Measurements from ENCODE around the gene UMAD1.

Gene UMAD1

DNA sequence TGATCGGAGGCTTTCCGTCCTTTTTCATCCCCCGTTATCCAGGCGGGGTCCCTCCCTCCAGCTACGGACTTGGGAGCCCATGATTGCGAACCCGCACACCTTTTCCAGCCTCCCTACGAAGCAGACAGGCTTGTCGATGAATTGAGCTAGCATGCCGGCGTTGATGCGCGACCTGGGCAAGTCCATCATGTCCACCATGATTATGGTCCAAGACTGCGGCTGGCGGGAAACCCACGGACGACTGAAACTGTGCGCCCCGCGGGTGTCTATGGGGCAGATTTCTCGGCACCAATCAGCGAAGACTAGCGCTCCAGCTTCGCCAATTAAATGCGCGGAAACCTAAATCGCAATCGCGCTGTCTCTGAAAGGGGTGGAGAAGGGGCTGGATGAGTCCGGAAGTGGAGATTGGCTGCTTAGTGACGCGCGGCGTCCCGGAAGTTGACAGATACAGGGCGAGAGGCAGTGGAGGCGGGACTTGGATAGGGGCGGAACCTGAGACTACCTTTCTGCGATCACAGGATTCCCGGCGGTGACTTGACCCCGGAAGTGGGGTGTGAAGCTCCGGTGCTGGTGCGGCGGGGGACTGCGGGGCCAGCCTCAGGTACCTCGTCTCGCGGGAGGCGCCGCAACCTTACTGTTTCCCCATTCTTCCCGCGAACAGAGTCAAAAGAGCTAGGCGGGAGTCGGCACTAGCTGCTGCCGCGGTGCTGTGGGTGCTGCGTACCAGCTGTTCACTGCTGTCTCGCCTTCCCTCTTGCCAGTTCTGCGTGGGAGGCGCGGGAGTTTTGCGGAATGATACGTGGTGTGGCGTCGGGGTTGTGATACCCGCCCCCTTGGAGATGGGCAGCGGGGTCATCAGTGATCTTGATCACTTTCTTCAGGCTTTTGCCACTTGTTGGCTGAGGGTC is at the start of gene UMAD1:
UMAD1 (plus strand) TSS at position 532 of the 908 bp plus-strand sequence. CDS start 32,620 bp downstream, outside the sequence.
- DNase-seq, result peak; percentile 99

DNA sequence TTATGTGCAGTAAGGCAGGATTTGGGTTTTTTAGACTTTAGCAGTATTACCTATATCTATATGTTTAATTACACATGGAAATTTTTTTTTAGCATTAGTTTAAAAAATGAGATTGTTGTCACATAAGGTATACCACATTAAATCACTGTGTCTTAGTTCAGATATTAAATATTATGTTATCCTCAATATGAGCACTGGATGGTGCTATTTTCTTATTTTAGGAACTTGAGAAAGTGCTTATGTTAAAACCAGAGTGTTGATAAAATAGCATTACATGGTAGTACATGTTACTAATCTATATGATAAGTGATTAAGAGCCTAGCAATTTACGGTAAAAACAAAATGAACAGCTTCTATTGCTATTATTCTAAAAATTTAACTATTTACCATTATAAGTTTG is 45.1 kb upstream of the UMAD1 start:
- DNase-seq, result no peak

DNA sequence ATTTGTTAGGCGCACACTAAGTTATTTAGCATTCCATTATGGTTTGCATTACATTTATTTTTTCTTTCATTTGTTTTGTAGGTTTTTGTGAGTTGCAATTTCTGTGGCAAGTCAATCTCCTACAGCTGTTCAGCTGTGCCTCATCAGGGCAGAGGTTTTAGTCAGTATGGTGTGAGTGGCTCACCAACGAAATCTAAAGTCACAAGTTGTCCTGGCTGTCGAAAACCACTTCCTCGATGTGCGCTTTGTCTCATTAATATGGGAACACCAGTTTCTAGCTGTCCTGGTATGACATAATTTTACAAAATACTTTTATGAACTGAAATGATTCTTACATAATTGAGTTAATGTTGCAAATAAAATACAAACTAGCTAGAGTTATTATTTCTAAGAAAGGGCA is 44.4 kb upstream of the UMAD1 start:
- no peak for DNase-seq

DNA sequence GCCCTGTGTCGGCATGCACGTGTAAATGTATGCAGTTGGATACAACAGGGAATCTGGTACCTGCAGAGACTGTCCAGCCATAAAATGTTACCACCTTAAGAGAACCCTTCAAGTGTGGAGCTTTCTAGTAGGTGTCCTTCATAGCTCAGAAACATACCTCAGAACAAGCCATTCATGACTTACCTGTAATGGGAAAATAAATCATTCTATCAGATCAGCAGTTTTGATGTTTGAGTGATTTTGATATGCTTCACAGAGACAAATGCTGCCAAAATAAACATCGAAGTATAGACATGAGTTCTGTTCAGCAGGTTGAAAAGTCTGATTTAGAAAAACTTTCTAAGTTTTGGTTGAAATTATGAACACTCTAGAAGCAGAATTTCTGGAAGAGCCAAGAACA is 33.5 kb upstream of the UMAD1 start:
- DNase-seq, result no peak

DNA sequence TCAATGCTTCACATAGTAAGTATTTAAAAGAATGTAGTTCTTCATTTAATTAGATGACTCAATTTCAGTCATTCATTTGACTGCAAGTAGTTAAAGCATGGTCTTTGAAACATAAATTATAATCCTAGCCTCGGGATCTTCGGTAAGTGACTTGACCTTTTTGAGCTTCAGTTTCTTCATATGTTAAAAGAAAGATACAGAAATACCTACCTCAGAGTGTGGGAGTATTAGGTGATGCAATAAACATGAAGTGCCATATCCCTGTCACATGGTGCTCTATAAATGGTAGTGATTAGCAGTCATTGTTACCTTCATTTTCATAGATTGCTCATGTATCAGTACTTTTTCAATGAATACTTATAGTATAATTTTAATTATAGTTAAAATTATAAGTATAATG is 31.2 kb upstream of the UMAD1 start:
- DNase-seq, result no peak

DNA sequence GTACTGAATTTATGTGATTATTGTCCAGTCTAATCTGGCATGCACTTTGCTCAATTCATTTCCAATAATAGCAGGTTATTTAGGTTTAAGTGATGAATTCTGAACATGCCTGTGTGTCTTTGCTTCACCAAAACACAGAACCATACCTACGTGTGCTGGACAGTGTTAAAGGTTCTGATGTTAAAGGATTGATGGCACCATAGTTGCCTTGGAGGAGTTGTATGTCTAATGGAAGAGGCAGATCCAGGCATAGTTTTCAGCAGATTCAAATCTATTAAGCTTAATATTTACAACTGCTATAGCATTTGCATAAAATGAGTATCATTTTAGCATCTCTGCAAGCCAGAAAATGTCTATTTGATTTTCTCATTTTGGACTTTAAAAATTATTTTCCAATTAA is 28.0 kb upstream of the UMAD1 start:
- DNase-seq, result no peak

DNA sequence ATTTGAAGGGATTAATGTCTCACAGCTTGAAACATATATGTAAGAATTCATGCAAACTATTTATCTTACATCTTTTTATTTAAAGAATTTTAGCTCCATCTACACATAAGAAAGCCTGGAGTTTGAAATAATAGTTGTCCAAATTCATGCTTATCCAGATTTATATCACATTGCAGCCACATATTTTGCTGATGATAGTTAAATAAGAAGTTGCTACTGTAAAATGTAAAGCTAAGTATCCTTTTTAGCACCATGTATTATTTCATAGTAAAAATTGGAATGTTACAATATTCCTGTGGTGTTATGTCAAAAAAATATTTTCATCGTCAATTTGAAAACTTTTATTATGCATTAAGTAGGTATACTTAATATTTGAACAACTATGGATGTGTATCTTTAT is 27.3 kb upstream of the UMAD1 start:
- no peak for DNase-seq

DNA sequence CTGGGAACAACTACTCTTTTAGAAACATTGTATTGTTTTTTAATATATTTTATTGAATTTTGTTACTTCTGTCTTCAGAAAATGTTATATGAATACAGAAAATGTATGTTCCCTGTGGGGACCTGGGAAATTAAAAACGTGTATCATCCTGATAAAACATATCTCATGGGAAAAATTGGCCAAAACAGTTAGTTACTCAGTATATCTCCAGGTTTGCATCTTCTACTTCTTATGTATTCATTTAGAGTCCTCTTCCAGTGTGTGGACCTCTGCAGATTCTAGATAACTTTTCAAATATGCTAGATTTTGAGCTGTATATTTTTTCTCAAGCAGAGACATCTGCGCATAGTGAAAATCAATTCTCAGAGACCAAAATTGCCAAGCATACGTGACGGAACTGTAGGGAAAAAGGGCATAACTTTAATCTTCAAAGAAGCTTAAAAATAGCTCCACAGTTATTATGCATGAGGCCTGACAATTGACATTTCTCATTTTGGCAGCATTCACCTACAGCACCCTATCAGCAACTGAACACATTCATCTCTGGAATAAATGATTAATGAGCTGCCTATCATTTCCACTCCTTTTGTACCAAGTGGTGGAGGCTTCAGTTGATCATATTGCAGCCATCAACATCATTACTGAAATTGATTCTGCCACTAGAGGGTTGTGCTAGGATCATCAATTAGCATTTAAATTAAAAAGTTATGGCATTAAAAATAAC is 26.4 kb upstream of the UMAD1 start:
- DNase-seq, result no peak

DNA sequence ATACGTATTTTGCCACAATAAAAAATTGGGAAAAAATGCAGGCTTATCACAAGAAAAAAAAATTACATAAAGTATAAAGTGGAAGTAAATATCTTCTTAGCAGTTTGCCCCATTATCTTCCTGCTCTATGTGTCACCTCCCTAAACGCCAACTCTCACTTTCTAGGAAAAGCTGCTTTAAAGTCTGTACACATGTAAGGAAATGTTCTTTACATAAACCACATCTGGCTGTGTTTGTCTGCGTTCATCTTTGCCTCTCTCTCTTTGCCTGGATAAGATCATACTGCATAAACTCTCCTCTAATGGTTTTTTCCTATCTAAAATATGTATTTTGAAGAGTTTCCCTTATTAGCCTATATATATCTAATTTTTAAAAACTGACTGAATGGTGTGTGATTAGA is 23.0 kb upstream of the UMAD1 start:
- no peak for DNase-seq

DNA sequence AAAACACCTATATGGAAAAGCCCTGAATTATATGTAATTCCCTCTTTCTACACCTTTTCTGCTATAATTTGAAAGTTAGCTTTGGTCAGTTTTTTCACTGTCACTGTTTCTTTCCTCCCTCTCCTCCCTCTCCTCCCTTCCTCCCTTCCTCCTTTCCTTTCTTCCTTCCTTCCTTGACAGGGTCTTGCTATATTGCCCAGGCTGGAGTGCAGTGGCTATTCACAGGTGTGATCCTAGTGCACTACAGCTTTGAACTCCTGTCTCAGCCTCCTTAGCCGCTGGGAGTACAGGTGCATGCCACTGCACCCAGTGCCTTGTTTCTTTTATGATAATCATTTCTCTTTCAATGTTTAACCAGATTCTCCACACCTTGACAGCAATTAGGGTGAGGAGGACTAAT is 22.1 kb upstream of the UMAD1 start:
- DNase-seq, result no peak

DNA sequence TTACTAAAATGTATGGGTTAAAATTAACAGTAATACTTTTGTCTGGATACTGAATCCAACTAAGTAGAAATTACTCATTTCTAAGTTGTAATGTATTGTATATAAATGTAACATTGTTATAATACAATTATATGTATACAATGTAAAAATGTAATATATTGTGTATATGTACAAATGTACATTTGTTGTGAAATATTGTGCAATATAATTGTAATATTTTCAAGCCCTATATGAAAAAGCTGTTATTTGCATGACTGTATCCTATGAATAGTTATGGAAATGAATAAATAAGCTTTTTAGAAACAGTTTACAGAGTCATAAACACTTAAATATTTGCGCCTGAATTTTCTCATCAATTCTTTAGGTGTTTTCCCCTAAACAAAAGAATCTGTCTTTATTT is 20.3 kb upstream of the UMAD1 start:
- DNase-seq, result no peak

DNA sequence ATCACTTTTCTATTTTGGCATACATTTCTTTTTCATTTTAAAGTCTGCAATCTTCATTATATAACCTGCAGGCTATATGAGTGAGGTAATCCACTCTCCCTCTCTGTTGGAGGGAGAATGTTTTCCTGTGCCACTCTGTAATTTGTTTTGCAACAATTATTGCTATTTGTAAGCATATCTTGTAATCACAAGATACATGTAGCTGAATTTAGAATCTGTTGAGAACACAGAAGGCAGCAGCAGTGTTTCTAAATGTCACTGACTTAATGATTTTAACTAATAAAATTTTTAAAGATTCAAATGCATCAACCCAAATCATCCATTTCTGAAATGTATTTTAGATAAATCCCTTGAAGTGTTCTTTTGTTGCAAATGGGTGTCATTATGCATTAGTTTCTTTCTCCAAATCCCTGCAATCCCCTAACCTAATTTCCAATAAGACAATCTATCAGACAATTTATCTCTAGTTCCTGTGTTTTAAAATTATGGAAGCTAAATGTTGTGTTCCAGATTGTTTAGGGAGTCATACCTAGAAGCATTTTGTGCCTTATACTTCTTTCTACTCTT is 19.8 kb upstream of the UMAD1 start:
- no peak for DNase-seq

DNA sequence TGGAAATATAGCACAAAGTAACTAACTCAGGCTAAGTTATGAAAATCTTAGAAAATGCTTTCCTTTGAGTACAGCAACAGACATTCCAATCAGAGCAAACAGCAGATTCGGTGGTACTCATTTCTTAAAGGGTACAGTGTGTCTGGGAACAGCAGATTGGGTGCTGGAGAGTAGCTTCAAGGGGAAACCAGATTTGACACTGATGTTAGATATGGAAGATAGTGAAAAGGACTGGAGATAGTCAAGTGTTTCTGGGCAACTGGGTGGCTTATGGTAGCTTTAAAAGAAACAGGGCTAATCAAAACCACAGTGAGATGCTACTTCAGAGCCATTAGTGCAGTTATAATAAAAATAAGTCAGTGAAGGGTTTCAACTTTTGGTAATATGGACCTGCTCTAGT is 12.1 kb upstream of the UMAD1 start:
- DNase-seq, result no peak

DNA sequence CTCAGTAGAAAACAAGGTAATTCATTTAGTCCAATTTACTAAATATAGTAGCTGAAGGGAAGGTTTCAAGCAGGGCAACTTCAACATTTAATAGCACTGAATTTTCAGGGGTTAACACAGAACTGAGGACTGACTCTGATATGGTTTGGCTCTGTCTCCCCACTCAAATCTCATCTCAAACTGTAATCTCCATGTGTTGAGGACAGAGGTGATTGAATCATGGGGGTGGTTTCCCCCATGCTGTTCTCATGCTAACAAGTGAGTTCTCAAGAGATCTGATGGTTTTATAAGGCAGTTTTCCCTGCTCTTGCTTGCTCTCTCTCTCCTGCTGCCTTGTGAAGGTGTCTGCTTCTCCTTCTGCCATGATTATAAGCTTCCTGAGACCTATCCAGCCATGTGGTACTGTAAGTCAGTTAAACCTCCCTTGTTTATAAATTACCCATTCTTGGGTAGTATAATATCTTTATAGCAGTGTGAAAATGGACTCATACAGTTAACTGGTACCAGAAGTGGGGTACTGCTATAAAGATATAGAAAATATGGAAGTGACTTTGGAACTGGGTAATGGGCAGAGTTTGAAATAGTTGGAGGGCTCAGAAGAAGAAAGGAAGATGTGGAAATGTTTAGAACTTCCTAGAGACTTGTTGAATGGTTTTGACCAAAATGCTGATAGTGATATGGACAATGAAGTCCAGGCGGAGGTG is 9.8 kb upstream of the UMAD1 start:
- no peak for DNase-seq

DNA sequence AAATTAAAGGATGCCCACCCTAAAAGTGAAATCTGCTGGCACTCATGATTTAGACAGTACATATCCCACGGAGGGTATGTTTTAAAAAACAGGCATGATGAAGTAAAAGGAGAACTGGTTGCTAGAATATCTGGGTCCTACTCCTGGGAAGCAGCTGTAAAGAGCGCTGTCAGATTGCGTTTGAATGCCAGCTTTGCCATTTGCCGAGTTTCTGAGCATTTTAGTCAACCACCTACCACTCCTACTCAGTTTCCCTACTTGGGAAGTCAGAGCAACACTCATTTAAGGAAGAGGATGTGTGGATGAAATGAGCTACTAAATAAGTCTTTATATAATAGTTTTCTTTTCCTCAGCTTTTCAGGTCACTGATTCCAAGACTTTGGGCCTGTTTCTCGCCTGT is 1.1 kb upstream of the UMAD1 start:
- no peak for DNase-seq

DNA sequence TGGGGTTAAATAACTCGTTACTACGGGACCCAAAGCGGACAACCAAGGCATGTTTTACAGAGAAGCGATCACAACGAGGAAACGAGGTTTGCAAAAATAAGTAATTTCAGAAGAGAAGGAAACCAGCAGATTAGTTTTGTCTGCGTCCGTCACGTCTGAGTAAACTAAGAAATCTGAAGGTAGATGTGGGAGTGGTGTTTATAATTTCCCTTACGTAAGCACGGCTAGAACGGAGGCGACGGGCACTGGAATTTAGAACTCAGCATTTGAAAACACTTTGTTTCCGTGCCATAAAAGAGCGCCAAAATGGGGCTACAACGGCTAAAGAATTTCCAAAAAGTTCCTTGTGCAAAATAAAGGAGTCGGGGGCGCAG is 718 bp upstream of the UMAD1 start:
- DNase-seq, result peak; percentile 49

DNA sequence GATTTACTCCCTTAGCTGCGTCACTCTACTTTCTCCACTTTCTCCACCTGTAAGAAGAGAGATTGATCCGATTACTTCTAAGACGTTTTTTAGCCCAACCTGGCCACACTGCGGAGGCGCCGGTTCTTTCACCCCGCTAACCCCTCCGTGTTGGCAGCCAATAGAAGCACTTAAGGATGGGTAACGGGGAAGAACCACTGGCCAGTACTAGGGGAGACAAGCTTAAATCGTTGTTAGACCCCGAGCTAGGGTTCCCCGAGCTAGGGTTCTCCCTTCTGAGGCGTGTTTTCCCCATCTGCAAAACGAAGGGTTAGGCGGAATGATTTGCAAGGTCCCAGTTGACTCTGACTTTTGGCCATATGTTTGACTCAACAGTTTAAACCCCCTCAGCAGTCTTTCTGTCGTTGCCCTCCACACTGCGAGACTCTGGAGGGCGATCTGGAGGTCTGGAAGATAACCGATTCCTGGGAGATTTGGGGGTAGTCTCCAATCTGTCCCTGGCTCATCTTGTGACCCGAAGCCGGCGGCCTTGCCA is 644 bp downstream of the UMAD1 start:
- DNase-seq, result peak; percentile 56

DNA sequence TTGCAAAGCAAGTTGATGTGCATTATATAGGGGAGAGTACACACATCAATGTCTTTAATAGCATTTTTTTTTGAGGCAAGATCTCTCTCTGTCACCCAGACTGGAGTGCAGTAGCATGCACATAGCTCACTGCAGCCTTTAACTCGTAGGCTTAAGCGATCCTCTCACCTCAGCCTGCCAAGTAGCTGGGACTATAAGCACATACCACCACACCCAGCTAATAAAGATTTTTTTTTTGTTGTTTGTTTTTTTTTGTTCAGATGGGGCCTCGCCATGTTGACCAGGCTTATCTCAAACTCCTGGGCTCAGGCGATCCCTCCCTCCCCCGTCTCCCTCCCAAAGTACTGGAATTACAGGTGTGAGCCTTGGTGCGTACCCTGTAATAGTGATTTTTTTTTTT is 1.5 kb downstream of the UMAD1 start:
- peak; percentile 13 for DNase-seq

DNA sequence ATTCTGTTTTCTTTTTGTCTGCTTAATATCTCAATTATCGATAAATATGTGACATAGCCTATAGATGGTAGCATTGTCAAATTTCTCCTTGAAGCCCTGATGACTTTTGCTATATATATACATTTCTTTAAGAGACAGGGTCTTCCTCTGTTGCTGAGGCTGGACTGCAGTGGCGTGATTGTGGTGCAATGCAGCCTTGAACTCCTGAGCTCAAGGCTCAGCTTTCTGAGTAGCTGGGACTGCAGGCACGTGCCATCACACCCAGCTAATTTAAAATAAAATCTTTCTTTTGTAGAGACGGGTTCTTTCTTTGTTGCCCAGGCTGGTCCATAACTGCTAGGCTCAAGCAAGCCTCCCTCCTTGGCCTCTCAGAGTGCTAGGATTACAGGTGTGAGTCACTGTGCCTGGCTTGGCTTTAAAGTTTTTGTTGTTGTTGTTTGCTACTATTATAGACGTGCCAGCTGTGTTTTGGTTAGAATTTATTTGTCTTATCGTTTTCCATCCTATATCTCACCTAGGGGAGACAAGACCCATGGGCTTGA is 7.0 kb downstream of the UMAD1 start:
- no peak for DNase-seq

DNA sequence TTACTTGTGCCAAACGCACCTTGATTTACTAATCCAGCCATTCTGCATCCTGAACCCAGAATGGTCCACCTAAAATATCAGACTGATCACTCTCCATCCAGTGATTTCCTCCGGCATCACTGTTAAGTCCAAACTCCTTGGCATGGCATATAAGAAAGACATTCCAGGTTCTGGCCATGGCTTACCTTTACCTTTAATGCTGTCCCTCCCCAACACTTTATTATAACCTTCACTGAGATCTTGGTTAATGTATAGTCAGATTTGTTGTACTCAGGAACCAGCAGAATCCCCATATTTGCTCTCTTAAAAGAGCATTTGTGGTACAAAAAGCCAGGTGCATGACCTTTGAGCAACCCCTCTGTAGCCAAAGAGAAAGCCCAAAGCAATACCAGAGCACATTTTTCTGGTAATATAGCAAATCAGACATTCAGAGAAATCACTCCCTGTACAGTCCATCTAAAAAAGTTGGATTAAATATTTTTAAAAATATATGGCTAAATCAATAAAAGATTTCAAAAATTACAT is 10.2 kb downstream of the UMAD1 start:
- no peak for DNase-seq

DNA sequence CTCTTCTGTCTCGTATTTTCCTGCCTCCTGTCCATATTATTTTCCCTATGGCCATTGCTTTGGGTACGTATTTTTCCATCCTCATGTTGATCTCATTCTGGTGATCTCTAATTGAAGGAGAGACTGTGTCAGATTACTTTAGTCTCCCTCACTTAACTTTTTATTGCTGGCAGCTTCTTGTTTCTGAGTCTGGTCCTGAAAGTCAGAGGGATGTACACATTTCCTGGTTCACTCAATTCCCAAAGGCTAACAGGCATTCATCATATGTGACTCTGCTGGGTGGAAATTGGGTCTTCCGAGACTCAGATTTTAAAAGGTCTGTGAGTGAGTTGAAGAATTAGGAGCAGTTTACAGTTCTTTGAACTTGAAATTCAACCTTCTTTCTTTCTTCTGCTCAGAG is 10.9 kb downstream of the UMAD1 start:
- DNase-seq, result no peak

DNA sequence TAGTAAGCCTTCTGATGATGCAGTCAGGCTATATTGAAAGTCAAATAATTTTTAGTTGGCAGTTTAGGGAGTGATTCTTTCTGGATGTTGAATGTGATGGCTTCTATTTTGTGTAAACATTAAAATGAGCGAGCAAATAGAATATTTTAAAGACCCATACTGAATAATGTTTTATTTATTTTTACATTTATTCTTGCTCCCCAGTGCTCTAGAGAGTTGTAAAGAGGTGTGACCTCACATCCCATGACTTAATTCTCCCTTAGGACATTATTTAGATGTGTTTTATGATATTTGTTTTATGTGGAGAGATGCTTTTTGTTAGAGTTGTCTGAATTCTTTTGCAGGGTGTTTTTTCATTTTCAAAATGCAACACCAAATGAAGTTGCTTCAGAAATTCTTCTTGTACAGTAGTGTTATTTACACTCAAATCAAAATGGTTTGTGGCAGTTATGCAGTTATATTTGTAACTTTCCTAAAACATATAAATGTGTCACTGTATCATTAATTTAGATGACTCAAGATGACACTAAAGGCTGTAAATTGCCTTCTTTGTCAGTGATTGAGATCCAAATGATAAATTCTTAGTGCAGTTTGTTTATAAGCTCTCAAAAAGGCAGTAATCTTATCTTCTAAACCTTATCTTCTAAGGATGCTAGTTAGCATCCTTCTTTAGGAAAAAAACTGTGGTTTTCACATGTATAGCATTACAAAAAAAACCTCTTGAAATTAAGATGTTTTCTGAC is 12.4 kb downstream of the UMAD1 start:
- no peak for DNase-seq

Measured in NCI-H146 (cell line).